ENCODE measurements around the gene SERPINA1.
"Not testable (repeated sequence)": the region's sequence is repeated elsewhere in the genome, so short reads cannot be mapped to it uniquely, and the experiment has no call there.

Gene SERPINA1

DNA sequence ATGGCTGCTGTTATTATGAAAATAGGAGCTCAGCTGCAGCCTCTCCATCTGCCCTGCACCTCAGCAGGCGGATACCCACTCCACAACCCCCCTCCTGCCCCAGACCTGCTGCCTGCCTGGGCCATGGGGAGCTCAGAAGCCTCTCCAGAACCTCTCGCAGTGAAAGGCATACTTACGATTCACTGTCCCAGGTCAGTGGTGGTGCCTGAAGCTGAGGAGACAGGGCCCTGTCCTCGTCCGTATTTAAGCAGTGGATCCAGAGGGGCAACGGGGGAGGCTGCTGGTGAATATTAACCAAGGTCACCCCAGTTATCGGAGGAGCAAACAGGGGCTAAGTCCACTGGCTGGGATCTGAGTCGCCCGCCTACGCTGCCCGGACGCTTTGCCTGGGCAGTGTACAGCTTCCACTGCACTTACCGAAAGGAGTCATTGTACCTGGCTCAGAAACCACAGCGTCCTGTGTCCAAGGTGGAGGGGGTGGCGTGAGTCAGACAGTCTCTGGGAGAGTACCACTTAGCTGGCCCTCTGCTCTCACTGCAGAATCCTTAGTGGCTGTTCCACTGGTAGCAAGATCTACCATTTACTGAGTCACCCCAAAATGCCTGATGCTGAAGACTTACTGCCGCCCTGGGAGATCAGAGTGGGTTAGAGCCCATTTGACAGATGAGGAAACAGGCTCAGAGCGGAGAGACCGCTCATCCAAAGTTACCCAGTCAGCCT lies at the start of gene SERPINA1:
TSS of gene SERPINA1 (minus strand) at position 219 of the 720 bp plus-strand sequence. CDS start 5,365 bp downstream, outside the sequence.
- DNase-seq = peak in 1 of 2 experiments; percentile 24

- DNase-seq = no peak
These were observed 40.2 kb upstream of the SERPINA1 start for GRCh38 chr14:94428610-94429009.

DNA sequence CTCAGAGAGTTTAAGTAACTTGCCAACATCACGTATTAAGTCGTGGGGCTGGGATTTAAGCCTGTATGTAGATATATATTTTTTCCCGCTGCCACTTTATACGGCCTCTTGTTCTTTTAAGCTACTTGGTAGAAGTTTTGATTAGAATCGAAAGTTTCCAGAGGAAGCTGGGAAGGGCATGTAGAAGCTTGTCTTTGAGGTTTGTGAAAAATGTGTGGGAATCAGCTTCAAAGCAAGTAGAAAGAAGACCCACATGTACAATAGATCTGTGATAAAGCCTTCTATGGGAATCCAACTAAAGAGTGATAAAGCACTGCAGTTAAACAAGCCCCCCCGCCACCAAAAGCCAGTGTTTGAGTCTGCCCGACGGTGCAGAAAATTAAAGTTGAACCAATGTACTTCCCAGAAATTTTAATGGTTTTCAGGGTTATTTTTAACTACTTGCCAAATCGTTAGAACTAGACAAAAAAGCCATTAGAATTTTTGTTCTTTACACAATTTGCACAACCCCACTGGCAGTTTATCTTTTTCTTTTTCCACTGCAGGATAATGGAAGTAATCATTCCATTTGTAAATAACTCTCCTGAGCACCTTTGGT lies 38.7 kb upstream of the SERPINA1 start:
- DNase-seq = no peak

GRCh38 chr14:94426526-94426925 lies 38.1 kb upstream of the SERPINA1 start:
- no peak for DNase-seq

GRCh38 chr14:94424371-94424770 lies 36.0 kb upstream of the SERPINA1 start:
- no peak for DNase-seq

GRCh38 chr14:94423453-94424056 lies 35.2 kb upstream of the SERPINA1 start:
- peak; percentile 30 to 89 for DNase-seq

GRCh38 chr14:94421316-94421715 lies 32.9 kb upstream of the SERPINA1 start:
- DNase-seq = no peak

- not testable (repeated sequence) for DNase-seq
These were observed 29.2 kb upstream of the SERPINA1 start for GRCh38 chr14:94417497-94418205.

GRCh38 chr14:94412671-94413638 lies 24.6 kb upstream of the SERPINA1 start:
- peak in 1 of 2 experiments; percentile 27 for DNase-seq

DNA sequence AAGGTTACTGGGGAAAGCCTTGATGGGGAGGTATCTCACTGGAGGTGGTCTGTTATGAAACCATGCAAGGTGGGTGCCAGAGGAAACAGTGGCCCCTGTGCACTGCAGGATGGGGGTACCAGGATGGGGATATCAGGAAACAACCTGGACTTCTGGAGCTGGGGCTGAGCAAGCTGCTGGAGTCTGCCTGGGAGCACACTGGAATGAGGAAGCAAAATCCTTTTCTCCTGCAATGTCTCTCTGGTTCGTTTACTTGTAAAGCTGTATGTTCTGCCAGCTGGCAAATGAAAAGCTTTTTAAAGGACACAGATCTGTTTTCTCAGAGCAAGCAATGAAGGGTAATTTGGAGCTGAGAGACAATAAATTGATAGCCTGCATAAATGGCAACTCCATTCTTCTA lies 23.2 kb upstream of the SERPINA1 start:
- no peak for DNase-seq

GRCh38 chr14:94409430-94409829 lies 21.0 kb upstream of the SERPINA1 start:
- DNase-seq = not testable (repeated sequence)

DNA sequence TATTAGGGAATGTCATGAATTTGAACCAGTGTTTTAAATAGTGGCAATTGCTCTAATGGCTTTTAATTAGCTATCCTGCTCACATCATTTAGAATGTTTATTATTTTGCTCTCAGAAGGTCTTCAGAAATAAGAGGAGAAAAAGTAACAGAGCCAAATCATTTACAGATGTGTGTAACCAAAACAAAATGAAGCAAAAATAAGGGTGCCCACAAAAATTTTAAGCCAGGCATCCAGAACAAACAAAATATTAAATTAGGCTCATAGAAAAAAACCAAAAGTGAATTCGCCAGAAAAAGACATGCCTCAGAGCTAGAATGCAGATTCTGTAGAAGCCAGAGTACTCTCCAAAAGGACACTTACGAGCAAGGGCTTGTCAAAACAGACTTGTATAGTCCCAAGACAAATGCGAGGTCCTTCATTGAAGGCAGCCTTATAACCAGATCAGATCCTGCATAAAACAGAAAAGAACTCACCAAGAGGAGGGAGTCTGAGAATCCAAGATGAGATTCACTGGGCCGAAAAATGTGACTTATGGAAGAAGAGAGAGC lies 20.2 kb upstream of the SERPINA1 start:
- DNase-seq = no peak

GRCh38 chr14:94407906-94408305 lies 19.5 kb upstream of the SERPINA1 start:
- no peak for DNase-seq

DNA sequence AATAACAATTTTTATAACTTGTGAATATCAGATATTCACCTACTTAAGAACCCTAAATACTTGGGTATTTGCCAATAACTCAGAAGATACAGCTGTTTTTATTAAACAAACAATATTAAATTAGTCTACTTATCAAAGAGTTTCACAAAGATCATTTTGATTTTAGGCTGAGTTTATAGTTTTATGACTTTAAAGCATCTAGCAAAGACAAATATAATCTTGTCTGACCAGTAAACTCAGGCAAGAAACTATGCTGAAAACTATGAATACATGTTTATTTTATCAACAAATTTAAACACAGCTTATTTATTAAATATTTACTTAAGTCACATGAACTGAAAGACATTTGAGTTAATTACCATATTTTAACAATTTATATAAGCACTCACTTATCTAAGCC lies 18.5 kb upstream of the SERPINA1 start:
- no peak for DNase-seq

- DNase-seq = no peak
These were observed 17.1 kb upstream of the SERPINA1 start for GRCh38 chr14:94405486-94405885.

GRCh38 chr14:94404561-94404960 lies 16.2 kb upstream of the SERPINA1 start:
- no peak for DNase-seq

DNA sequence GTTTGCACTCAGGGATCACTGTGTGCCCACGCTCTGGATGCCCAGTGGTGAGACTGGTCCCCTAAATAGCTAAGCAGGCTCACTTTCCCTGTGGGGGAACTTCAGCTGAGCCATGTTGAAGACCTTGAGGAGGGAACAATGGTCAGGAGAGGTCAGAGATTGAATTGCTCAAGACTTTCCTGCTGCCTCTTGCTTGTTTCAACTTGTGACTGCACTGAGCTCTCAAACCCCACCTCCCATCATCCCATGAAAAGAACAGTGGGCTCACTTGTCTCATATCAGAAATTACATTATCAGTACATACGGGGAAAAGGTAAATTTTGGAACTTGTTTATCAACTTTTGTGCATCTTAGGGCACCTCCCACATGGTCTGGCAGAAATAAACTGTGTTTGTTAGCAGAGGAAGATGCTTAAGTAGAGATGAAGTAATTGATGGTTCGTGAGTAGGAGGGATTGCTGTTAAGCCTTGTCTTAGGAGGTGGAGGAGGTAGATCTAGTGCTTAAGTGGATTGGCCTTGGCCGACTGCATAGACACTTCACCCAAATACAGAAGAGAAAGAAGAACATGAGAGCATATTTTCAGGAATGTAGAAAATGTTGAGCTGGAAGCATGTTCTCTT lies 15.0 kb upstream of the SERPINA1 start:
- no peak for DNase-seq

GRCh38 chr14:94401083-94401482 lies 12.7 kb upstream of the SERPINA1 start:
- DNase-seq = no peak

GRCh38 chr14:94400422-94400841 lies 12.0 kb upstream of the SERPINA1 start:
- DNase-seq = no peak

DNA sequence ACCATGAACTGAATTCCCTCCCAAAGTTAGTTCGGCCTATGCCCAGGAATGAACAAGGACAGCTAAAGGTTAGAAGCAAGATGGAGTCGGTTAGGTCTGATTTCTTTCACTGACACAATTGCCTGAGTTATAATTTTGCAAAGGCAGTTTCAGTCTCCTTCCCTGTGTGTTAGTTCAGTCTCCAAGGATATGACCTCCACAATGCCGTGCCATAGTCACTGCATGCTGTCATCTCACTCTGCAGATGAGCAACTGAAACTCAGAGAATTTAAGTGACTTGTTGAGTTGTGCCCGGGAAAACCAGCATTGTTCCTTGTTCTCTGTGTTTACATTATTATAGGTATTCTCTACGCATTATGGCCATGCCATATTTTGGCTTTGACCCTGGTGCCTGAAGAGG lies 10.1 kb upstream of the SERPINA1 start:
- DNase-seq = no peak

DNA sequence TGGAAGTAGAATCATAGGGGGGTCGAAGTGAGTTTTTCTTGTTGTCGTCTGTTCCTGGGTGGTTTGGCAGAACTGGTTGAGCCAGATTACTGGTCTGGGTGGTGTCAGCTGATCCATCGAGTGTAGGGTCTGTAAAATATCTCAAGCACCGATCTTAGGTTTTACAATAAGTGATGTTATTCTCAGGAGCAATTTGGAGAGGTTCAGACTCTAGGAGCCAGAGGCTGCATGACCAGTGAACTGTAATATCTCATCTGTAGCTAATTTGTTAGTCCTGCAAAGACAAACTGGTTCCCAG lies 9.7 kb upstream of the SERPINA1 start:
- DNase-seq = no peak

Data from NCI-H526 (cell line).